GM18498 (cell line): ENCODE measurements around the gene REL.
"Not testable (repeated sequence)": the region's sequence is repeated elsewhere in the genome, so short reads cannot be mapped to it uniquely, and the experiment has no call there.

ENCODE experiments used
- ATAC-seq: cut with Tn5 transposase; IDR thresholded peaks from one replicate; pipeline ENCODE4 v1.9.1; 2021; ENCODE audit warnings: mild to moderate bottlenecking, moderate library complexity; ENCODE audit not compliant: unreplicated experiment

The REL gene

DNA sequence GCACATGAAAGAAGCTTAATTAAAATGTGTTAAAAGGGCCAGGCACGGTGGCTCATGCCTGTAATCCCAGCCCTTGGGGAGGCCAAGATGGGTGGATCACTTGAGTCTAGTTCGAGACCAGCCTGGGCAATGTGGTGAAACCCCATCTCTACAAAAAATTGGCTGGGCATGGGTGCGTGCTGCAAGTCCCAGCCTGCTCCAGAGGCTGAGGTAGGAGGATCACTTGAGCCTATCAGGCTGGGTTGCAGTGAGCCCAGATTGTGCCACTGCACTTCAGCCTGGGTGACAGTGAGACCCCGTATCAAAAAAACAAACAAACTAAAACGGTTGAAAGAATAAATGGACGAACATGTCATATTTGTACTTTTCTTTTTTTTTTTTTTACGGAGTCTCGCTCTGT lies 26.0 kb downstream of the REL start:
- no peak for ATAC-seq

DNA sequence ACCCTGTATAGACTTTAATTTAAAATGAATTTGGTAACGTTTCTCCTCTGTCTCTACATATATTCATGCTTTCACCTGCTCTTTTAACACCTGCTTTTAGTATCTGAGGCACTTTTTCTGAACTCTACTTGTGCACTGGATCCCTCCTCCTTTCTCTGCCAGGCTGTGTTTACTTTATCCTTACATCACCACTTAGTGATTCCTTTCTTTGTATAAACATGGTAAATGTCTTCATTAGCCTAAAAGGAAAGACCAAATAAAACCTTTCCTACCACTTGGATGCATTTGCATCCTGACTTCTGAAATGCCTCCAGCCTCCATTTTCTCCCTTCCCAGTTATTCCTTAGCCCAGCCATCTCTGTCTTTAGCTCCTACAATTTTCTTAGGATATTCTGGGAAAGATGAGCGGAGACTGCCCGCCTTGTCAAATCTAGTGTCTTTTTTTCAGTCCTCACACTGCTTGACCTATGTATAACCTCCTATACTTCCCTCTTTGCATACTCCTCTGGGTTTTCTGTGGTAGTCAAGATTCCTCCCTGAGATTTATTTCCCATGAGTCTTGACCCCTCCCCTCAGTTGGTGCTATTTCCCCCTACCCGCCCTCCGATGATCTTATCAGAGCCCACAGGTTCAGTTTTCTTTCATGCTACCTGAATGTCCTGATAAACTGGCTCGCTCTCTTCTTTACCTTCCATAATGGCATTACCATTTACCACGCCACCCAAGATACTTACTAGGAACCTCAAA lies 44.8 kb downstream of the REL start:
- no peak for ATAC-seq

DNA sequence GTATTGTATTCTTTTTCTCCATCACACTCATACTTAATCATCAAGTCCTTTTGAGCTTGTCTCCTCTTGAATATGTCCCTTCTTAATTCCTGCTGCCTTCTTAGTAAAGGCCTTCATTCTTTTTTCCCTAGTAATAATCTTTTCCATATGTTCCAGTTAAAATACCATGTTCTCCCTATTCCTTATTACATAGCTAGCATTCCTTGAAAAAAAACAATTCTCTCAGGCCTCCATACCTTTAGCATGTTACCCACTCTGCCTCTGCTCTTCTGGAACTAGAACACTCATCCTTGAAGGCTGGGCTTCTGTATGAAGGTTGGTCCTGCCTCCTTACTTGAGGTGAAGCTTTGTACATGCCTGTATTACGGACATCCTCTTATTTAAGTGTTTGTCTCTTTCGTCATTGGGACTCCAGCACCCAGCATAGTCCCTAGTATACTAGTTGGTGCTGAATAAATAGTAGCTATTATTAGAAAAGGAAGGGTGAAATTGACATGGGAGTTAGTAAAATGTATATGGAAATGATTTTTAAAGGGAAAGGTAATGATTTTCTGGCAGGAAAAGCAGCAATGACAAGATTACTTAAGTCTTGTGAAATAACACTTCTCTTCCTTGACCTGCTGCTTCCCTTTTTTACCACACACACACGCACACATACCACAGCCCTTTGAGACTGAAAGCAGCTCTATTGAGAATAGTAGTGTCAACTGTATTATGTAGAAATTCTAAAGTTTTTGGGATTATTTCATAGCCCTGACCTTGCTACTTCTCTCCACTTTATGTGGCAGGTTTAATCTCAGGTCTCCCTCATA lies 45.6 kb downstream of the REL start:
- no peak for ATAC-seq

DNA sequence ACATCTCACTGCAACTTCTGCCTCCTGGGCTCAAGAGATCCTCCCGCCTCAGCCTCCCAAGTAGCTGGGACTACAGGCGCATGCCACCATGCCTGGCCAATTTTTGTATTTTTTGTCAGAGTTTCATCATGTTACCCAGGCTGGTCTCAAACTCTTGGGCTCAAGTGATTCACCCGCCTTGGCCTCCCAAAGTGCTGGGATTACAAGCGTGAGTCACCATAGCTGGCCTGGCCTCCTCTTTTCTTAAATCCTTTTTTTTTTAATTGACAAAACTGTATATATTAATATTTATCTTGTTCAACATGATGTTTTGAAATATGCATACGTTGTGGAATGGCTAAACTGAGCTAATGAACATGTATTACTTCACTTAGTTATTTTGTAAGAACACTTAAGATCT lies 50.7 kb downstream of the REL start:
- ATAC-seq, result not testable (repeated sequence)

DNA sequence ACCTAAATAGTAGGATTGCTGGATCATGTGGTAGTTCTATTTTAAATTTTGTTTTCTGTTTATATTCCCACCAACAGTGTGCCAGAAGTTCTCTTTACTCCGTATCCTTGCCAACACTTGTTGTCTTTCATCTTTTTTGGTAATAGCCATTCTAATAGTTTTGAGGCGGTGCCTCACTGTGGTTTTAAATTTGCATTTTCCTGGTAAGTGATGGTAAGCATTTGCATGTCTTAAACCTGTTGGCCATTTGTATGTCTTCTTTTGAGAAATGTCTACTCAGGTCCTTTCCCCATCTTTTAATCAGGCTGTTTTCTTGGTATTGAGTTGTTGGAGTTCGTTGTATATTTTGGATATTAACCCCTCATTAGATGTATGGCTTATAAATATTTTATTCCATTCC lies 51.6 kb downstream of the REL start:
- no peak for ATAC-seq

DNA sequence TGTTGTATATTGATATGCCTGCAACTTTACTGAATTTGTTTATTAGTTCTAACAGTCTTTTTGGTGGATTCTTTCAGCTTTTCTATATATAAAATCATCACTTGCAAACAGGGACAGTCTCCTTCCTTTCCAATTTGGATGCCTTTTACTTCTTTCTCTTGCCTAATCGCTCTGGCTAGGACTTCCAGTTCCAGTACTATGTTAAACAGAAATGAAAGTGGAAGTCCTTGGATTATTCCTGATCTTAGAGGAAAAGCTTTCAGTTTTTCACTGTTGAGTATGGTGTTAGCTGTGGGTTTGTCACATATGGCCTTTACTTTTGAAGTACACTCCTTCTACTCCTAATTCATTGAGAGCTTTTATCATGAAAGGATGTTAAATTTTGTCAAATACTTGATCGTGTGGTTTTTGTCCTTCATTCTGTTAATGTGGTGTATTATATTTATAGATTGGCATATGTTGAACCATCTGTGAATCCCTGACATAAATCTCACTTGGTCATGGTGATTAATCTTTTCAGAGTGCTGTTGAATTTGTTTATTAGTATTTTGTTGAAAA lies 52.9 kb downstream of the REL start:
- no peak for ATAC-seq

DNA sequence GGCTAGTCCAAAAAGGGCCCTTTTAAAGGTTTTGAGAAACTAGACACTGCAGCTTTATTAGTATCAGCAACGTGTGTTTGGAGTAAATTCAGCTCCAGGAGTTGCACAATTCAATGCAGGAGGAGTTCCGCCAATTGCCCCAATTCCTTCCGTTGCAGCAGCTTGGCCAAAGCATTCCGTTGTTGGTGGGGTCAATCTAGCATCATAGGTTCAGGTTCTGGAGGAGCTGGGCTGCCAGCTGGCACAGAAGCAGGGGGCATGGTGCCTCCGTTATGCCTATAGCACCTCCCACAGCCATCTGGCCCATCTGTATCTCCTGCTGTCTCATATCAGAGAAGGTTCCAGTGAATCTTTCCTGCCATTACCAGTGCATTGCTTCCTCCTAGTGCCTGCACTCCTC lies 55.4 kb downstream of the REL start:
- no peak for ATAC-seq

DNA sequence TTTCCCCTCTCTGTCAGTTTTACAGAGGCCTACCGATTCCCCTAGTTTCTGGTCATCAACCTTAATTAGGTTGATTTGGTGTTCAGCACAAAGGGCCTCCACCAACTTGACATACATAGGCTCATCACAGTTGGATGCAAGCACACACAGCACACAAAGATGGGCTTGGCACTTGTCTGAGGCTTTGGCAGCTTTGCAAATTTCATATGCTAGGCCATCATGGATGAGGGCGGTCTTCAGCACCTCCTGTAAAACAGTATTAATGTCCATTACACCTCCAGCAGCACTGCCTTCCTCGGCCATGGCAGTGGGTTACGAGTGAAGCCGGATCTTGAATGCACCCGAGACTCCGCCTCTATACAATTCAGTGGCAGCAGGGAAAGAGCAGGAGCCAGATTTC lies 56.9 kb downstream of the REL start:
- ATAC-seq, result no peak

DNA sequence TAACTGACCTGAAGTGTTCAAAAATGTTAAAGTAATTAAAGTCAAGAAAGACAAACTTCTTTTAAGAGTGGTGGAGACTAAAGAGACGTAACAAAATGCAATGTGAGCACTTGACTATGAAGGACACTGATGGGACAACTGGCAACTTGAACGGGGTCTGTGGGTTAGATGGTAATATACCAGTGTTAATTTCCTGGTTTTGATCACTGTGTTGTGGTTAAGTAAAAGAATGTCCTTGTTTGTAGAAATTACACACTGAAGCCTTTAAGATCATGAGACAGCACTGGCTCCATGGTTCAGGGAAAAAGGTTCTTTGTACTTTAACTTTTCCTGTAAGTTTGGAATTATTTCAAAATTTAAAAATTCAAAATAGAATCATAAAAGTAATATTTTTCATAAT lies 58.2 kb downstream of the REL start:
- ATAC-seq, result no peak

DNA sequence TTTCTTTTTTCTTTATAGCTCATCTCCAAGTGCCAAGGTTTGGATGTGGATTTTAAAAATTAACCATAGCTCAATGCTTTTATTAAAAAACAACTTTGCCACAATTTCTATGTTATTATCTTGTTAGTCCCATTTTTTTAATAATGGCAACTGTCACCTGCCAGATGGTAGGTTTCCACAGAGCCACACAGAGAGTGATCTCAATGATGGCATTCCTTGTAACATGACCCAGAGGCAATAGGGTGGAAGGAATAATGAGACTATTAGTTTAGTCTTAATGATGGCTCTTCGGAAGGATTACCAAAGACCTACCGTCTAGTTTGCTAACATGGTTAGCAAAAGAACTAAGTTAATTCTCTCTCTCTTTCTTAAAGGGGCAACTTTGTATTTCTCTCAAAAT lies 64.0 kb downstream of the REL start:
- ATAC-seq, result no peak

DNA sequence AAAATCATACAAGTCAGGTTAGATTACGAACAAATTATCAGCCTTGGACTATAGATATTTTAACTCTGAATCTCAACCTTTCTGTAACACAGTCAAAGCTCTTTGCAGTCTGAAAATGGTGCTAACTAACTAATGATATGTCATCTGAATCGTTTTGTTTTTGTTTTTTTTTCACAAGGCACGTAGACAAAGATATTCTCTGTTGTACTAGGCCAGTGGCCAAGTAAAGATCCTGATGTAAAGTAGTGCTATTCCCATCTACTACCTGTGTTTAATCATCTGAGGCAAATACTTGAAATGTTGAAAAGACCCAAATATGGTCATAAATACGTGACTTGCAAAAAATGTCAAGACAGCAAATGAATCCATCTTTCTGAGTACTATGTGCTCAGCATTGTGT lies 65.7 kb downstream of the REL start:
- no peak for ATAC-seq

DNA sequence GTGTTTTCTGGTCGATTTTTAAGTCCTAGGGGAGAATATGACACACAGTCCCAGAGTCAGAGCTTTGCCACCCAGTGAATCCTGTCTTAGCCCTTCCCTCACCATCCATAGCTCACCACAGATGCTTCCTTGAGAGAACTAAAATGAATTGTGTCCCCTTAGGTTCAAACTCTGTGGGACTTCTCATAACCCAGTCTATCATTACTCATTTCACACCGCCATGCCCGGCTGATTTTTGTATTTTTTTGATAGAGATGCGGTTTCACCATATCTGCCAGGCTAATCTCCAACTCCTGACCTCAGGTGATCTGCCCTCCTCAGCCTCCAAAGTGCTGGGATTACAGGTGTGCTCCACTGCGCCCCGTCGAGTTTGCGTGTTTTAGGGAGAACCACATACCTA lies 66.8 kb downstream of the REL start:
- ATAC-seq, result no peak

DNA sequence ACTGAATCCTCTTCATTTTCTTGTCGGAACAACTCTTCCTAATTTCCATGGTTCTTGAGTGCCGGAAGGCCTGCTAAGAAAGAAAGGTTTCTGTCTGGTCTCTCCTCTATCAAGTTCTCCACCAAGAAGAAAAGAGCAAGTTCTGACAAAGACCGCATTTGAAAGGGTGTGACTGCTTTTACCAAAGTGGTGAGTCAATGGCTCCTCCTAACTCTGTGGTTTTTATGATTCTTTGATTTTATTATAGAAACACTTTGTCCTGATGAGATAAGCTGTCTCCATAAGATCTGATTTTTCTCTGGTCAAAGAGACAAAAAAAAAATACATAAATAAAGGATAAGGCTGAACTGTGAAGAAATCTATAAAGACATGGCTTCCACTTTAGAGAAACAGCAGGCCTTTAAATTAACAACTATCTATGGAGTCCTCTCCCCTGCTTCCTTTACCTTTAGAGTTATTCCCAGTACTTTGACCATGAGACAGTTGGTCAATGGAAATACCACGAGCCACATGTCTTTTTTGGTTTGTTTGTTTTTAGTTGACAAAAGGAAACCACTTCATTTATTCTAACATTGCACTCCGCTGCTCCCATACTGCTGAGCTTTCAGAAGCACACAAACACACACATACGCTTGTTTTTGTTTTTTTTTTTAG lies 67.7 kb downstream of the REL start:
- no peak for ATAC-seq

DNA sequence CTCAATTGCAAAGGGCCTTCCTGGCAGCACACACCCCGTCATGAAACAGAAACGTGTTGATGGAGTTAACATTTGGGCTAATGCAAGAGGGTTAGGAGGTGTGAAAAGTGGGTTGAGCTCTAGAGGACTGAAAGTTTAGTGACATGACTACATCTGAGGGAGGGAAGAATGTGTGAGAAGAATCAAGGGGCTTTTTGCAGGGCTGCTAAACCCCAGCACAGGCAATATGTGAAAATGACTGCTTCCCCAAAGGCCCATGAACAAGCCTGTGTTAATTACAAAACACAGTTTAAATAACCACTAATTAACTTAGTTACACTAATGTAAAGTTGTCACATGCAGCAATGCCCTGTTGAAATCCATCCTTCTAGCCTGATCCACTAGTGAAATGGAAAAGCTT lies 72.8 kb downstream of the REL start:
- peak; percentile 80 for ATAC-seq

DNA sequence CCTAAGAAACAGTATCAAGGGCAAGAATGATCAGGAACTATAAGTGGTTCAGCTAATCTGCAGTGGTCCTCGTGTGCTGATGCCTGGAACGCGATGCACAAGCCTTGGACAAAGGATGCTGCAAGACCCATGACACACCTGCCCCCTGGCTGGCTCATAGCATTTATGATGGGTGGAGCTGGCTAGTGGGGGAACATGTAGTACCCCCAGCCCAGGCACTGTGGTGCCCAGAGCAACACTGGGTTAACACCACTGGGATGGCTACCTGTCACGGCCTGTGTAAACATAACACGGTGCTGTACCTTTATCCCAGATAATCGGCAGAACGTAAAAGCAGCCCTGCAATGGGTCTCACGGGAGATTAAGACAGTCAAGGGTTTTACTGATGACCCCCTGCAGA lies 75.8 kb downstream of the REL start:
- no peak for ATAC-seq

DNA sequence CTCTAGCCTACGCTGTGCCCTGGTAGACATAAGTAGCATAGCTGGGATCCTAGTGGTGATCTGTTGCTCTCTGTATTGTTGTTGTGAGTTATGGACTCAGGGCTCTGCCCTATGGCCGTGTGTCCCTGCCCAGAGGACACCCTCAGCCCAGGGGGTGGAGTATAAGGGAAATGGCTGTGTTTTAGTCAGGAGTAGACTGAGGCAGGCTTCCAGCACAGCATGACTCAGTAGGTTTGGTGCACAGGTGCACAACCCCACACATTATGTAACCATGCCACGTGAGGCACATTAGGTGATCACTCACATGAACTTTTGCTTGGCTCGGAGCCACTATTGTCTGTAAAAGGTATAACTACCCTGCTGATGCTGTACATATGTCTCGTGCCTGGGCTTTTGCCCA lies 76.3 kb downstream of the REL start:
- no peak for ATAC-seq

DNA sequence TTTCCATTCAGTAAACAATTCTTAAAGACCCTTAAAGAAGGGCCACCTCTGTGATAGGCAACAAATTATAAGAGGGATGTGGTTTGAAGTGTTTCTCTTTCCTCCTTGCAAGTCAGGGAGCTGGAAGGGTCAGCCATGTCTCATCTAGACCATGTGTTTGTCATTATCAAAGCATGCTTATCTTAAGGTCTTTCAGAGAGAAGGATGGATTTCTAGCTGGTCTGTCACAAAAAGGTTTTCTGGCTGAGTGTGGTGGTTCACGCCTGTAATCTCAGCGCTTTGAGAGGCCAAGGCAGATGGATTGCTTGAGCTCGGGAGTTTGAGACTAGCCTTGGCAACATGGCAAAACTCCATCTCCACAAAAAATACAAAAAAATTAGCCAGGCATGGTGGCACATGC lies 77.0 kb downstream of the REL start:
- no peak for ATAC-seq

DNA sequence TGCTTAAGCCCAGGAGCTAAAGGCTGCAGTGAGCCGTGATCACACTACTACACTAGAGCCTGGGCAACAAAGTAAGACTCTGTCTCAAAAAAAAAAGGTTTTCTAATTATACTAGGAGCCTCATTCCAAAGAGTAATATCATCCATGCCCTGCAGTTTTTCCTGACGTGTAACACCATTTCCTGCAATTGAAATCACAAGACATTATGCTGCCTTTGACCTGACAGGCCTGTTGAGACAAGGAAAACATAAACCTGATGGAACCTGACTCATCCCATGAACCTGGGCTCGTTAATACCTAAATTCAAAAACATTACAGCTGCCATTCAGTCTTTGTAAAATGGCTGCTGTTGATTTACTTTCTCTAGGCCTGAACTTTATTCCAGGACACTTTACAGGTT lies 77.4 kb downstream of the REL start:
- no peak for ATAC-seq

DNA sequence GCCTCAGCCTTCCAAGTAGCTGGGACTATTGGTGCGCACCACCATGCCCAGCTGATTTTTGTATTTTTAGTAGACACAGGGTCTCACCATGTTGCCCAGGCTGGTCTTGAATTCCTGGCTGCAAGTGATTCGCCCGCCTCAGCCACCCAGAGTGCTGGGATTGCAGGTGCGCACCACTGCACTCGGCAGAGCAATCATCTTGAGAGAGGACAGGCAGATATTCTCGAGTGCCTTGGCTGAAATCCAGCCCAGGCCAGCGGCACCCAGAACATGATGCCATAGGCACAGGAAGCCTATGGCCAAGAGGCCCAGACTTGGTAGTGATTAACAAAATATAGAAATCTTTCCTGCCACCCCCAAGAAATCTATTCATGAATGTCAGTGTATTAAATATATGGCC lies 78.1 kb downstream of the REL start:
- no peak for ATAC-seq

DNA sequence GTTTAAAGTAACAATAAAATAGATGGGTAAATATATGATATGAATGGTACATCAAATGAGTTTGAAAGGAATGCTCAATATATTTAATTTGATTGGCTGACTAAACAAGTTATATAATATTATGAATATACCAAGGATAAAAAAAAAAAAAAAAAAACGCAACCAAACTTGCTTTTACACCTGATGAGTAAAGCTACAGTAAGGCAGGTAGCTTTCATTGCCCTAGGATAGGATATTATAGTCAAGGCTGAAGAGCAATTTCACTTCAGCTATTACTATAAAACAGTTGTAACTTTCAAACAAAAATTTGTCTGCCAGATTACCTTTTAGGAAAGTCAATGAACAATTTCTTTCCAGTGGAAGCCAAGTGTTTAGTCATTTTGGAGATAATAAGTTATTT lies 79.3 kb downstream of the REL start:
- ATAC-seq, result no peak

DNA sequence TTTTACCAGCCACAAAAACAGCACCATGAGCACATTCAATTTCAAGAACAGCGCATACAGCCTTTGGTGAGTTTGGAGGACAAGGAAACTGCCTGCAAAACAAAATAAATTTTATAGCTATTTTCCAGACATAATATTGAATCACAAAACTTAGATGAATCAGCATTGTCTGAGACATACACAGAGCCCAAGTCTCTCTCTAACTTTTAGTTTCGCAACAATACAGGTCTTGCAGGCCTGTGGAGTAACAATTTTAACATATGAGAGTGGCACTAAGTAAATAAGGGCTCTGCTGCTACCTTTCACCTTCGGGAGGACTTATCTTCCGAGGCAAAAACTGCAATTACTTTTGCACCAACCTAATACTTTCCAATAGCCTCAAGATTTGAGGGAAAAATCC lies 80.1 kb downstream of the REL start:
- ATAC-seq, result no peak

DNA sequence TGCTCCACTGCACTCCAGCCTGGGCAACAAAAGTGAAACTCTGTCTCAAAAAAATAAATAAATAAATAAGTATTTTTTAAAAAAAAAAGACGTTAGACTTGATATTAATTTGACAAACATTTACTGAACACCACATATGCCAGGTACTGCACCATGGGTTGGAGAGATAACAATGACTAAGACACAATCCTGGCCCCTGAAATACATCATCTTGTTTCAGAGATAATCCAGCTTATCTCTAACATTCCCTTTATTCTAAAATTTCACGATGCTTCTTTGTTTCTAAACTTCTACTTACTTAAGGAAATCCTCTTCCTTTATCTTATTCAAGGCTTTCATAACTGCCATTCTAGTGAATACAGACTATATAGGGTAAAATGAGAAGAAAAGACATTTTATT lies 81.2 kb downstream of the REL start:
- no peak for ATAC-seq
